K562 (cell line): ENCODE results near the gene IFI27L1.

Experiments used
- POLR2AphosphoS2 ChIP-seq: IDR thresholded peaks from 2 replicates; pipeline ENCODE4 v1.6.1; 2012; ENCODE audit warnings: low read length, improper control_type of control experiment
- POLR2AphosphoS5 ChIP-seq: IDR thresholded peaks from 2 replicates; pipeline ENCODE4 v1.6.1; 2011; ENCODE audit warnings: mild to moderate bottlenecking, low read depth, low read length, moderate library complexity; ENCODE audit not compliant: control insufficient read depth, insufficient read depth
- TF ChIP-seq, protein P1 (sequence below), 3 experiments: IDR thresholded peaks in 2 of 3; conservative IDR thresholded peaks in 1 of 3; 2 replicates each; pipeline ENCODE4 v1.5.1; 2011 to 2012; ENCODE audit warnings: low read length in 3 of 3, mild to moderate bottlenecking in 3 of 3, control low read depth in 2 of 3, improper control_type of control experiment in 1 of 3, inconsistent platforms in 1 of 3, low read depth in 1 of 3, mixed read lengths in 1 of 3, moderate library complexity in 1 of 3; ENCODE audit not compliant: insufficient read depth in 2 of 3

DNA sequence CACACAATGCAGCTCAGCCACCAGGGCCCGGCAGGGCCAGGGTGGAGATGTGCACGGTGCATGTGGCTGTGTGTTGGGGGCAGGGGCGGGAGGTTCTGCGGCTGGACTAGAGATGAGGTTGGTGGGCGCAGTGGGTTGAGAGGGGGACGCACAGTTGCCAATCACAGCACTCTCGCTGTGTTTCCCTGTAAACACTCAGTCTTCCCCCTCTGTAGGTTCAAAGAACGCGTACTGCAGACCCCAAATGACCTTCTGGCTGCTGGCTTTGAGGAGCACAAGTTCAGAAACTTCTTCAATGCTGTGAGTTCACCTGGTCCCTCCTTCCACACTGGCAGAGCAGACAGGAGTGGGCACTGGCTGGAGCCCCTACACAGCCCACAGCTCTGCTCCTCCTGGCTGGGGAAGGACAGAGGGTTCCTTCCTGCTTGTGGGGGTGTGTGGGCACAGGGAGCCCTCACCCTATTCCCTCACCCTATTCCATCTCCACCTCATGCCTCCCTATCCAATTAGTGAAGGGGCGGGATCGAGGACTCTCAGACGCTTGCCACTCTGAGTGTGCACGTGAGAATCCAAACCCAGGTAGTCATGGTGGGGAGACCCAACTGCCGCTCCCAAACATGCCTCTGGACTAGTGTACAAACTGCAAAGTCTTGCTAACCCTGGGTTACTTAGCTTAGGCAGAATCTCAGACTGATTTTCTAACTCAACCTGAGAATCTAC lies 37.2 kb upstream of the IFI27L1 start:
- TF ChIP-seq, protein P1, sequence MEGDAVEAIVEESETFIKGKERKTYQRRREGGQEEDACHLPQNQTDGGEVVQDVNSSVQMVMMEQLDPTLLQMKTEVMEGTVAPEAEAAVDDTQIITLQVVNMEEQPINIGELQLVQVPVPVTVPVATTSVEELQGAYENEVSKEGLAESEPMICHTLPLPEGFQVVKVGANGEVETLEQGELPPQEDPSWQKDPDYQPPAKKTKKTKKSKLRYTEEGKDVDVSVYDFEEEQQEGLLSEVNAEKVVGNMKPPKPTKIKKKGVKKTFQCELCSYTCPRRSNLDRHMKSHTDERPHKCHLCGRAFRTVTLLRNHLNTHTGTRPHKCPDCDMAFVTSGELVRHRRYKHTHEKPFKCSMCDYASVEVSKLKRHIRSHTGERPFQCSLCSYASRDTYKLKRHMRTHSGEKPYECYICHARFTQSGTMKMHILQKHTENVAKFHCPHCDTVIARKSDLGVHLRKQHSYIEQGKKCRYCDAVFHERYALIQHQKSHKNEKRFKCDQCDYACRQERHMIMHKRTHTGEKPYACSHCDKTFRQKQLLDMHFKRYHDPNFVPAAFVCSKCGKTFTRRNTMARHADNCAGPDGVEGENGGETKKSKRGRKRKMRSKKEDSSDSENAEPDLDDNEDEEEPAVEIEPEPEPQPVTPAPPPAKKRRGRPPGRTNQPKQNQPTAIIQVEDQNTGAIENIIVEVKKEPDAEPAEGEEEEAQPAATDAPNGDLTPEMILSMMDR (IDR thresholded peaks at IDR 0.05 in 2 of 3, conservative IDR thresholded peaks at IDR 0.05 in 1 of 3; ENCODE audit: insufficient read depth in 2 of 3, low read depth in 1 of 3, low read length in 3 of 3): no peak
- TF ChIP-seq POLR2AphosphoS5: no peak
- no peak for TF ChIP-seq POLR2AphosphoS2
